ENCODE measurements around the gene STRA8. TPM values are rescaled to one million over a fixed set of nuclear protein-coding genes. Genes with fewer than 3 reads are reported as not detected.

STRA8 gene
- total RNA-seq, 4 donors from 2014 or later: not detected

- Histone ChIP-seq H3K4me1 (no peaks in the 10 kb centered on the region), H3K9me3 (no peaks in the 10 kb centered on the region), H3K4me3 (no peak overlapping the region), H3K36me3 (no peaks in the 10 kb centered on the region), H3K27me3 (no peaks in the 10 kb centered on the region), H3K27ac (no peak overlapping the region)
- intact Hi-C loops (cut with DNase I; ENCODE audit: low total_unique reads): no loop called here
- TF ChIP-seq POLR2A (IDR thresholded peaks at IDR 0.05) (no peak), CTCF (IDR thresholded peaks at IDR 0.05) (no peak)
- DNase-seq: no peak
These were observed 45.2 kb upstream of the STRA8 start for GRCh38 chr7:135188298-135188984.

- no peaks in the 10 kb centered on the region for H3K27me3 ChIP-seq
- no peak for DNase-seq
- no peak overlapping the region for H3K27ac ChIP-seq
- intact Hi-C loops (cut with DNase I; ENCODE audit: low total_unique reads): no loop called here
- H3K4me1 ChIP-seq: no peaks in the 10 kb centered on the region
- no peaks in the 10 kb centered on the region for H3K36me3 ChIP-seq
- no peak overlapping the region for H3K4me3 ChIP-seq
- no peak for TF ChIP-seq POLR2A (IDR thresholded peaks at IDR 0.05)
- TF ChIP-seq CTCF (IDR thresholded peaks at IDR 0.05): no peak
- H3K9me3 ChIP-seq: no peaks in the 10 kb centered on the region
These were observed 44.4 kb upstream of the STRA8 start for GRCh38 chr7:135189221-135189662.

GRCh38 chr7:135189961-135190360, 43.7 kb upstream of the STRA8 start:
- no peak for DNase-seq
- TF ChIP-seq POLR2A (IDR thresholded peaks at IDR 0.05): no peak
- no peak for TF ChIP-seq CTCF (IDR thresholded peaks at IDR 0.05)
- no peak overlapping the region for H3K27ac ChIP-seq

GRCh38 chr7:135190703-135191102, 42.9 kb upstream of the STRA8 start:
- no peaks in the 10 kb centered on the region for H3K4me1 ChIP-seq
- H3K27ac ChIP-seq: no peak overlapping the region
- TF ChIP-seq POLR2A (IDR thresholded peaks at IDR 0.05): no peak
- DNase-seq: no peak
- H3K9me3 ChIP-seq: no peaks in the 10 kb centered on the region
- no peaks in the 10 kb centered on the region for H3K36me3 ChIP-seq
- intact Hi-C loops (cut with DNase I; ENCODE audit: low total_unique reads): no loop called here
- no peaks in the 10 kb centered on the region for H3K27me3 ChIP-seq
- no peak overlapping the region for H3K4me3 ChIP-seq

More at GRCh38 chr7:135189961-135190360, 43.7 kb upstream of the STRA8 start:
- Histone ChIP-seq H3K27me3 (no peaks in the 10 kb centered on the region), H3K4me3 (no peak overlapping the region), H3K36me3 (no peaks in the 10 kb centered on the region), H3K9me3 (no peaks in the 10 kb centered on the region), H3K4me1 (no peaks in the 10 kb centered on the region)
- intact Hi-C loops (cut with DNase I; ENCODE audit: low total_unique reads): no loop called here

GRCh38 chr7:135192914-135193536, 40.6 kb upstream of the STRA8 start:
- DNase-seq: no peak
- H3K4me3 ChIP-seq: no peak overlapping the region
- H3K4me1 ChIP-seq: no peaks in the 10 kb centered on the region
- intact Hi-C loops (cut with DNase I; ENCODE audit: low total_unique reads): no loop called here
- H3K27ac ChIP-seq: no peak overlapping the region
- H3K27me3 ChIP-seq: no peaks in the 10 kb centered on the region
- no peaks in the 10 kb centered on the region for H3K36me3 ChIP-seq
- H3K9me3 ChIP-seq: no peaks in the 10 kb centered on the region
- no peak for TF ChIP-seq POLR2A (IDR thresholded peaks at IDR 0.05)
- no peak for TF ChIP-seq CTCF (IDR thresholded peaks at IDR 0.05)

All from uterus (tissue), 4 donors.